Inferior parietal cortex (tissue), 1 donor: ENCODE results near the gene DDRGK1.
"Not testable (repeated sequence)": the region's sequence is repeated elsewhere in the genome, so short reads cannot be mapped to it uniquely, and the experiment has no call there.

Experiments used
- DNase-seq: peaks from one replicate; pipeline ENCODE4 v3.0.0-alpha.2; 2016; ENCODE audit errors: extremely low spot score

DDRGK1 gene

GRCh38 chr20:3164763-3165410 is 39.6 kb downstream of the DDRGK1 start:
- no peak for DNase-seq

- DNase-seq: no peak
These were observed 40.3 kb downstream of the DDRGK1 start for GRCh38 chr20:3164043-3164762.

GRCh38 chr20:3163099-3164042 is 41.1 kb downstream of the DDRGK1 start:
- no peak for DNase-seq

GRCh38 chr20:3162080-3162611 is 42.3 kb downstream of the DDRGK1 start:
- no peak for DNase-seq

- DNase-seq: no peak
These were observed 43.0 kb downstream of the DDRGK1 start for GRCh38 chr20:3161316-3162079.

- no peak for DNase-seq
These were observed 44.1 kb downstream of the DDRGK1 start for GRCh38 chr20:3160418-3160817.

GRCh38 chr20:3158968-3159431 is 45.5 kb downstream of the DDRGK1 start:
- no peak for DNase-seq

GRCh38 chr20:3157817-3158216 is 46.7 kb downstream of the DDRGK1 start:
- no peak for DNase-seq

GRCh38 chr20:3156811-3157619 is 47.5 kb downstream of the DDRGK1 start:
- no peak for DNase-seq

- not testable (repeated sequence) for DNase-seq
These were observed 52.3 kb downstream of the DDRGK1 start for GRCh38 chr20:3152057-3152644.

- DNase-seq: no peak
These were observed 53.6 kb downstream of the DDRGK1 start for GRCh38 chr20:3150908-3151307.

- DNase-seq: no peak
These were observed 57.6 kb downstream of the DDRGK1 start for GRCh38 chr20:3146732-3147341.

GRCh38 chr20:3141757-3142156 is 62.7 kb downstream of the DDRGK1 start:
- DNase-seq: no peak
